CD14-positive monocyte (primary cell): ENCODE results near the gene S1PR4. TPM values are rescaled to one million over a fixed set of nuclear protein-coding genes. Genes with fewer than 3 reads are reported as not detected.

Experiments used
- DNase-seq, 3 donors: peaks; one replicate each; pipeline ENCODE4 v3.0.0-alpha.2; 2011 to 2022
- H2AFZ ChIP-seq: 2 replicates; pipeline ENCODE4 v1.6.0; 2012; ENCODE audit warnings: mild to moderate bottlenecking, low read depth, low read length, inconsistent platforms; ENCODE audit not compliant: insufficient read depth, poor library complexity, severe bottlenecking
- H3K27ac ChIP-seq, 2 donors: 1 replicate in 1 of 2; 2 replicates in 1 of 2; pipeline ENCODE4 v1.5.1; 2012 to 2013; ENCODE audit warnings: low read length in 2 of 2, control low read depth in 1 of 2, inconsistent platforms in 1 of 2, low read depth in 1 of 2, mild to moderate bottlenecking in 1 of 2
- H3K27me3 ChIP-seq, 2 donors: one replicate each; pipeline versions ENCODE4 v1.6.0 to v1.6.1; 2011 to 2013; ENCODE audit warnings: low read length in 2 of 2; ENCODE audit not compliant: control insufficient read depth in 2 of 2, insufficient read depth in 2 of 2
- H3K36me3 ChIP-seq, 2 donors: replicated peaks in 1 of 2; 1 replicate in 1 of 2; 2 replicates in 1 of 2; pipeline versions ENCODE4 v1.5.1 to v1.6.1; 2012 to 2013; ENCODE audit warnings: low read length in 2 of 2, control low read depth in 1 of 2, inconsistent platforms in 1 of 2, mild to moderate bottlenecking in 1 of 2; ENCODE audit not compliant: insufficient read depth in 2 of 2, control insufficient read depth in 1 of 2
- H3K4me1 ChIP-seq, 2 donors: 1 replicate in 1 of 2; 2 replicates in 1 of 2; pipeline versions ENCODE4 v1.5.1 to v1.6.1; 2012 to 2013; ENCODE audit warnings: low read length in 2 of 2, control low read depth in 1 of 2, inconsistent platforms in 1 of 2, mild to moderate bottlenecking in 1 of 2, moderate library complexity in 1 of 2; ENCODE audit not compliant: insufficient read depth in 2 of 2, control insufficient read depth in 1 of 2
- H3K4me2 ChIP-seq: replicated peaks from 2 replicates; pipeline ENCODE3; 2012; ENCODE audit warnings: low read length, moderate library complexity, mild to moderate bottlenecking; ENCODE audit not compliant: poor library complexity, severe bottlenecking; ENCODE audit errors: extremely low read depth
- H3K4me3 ChIP-seq, 3 experiments: fragments of 200-600 bp in 1 of 3; sonication (generic) in 1 of 3; replicated peaks in 1 of 3; 1 replicate in 2 of 3; 2 replicates in 1 of 3; pipeline ENCODE4 v1.5.1; 2011 to 2013; ENCODE audit warnings: low read length in 3 of 3, mild to moderate bottlenecking in 3 of 3, control low read depth in 2 of 3, low read depth in 2 of 3, inconsistent platforms in 1 of 3, moderate library complexity in 1 of 3
- H3K79me2 ChIP-seq: 2 replicates; pipeline ENCODE4 v1.6.0; 2012; ENCODE audit warnings: mild to moderate bottlenecking, control low read depth, inconsistent platforms, low read length, moderate library complexity; ENCODE audit not compliant: insufficient read depth
- H3K9ac ChIP-seq: 2 replicates; pipeline ENCODE4 v1.6.0; 2017; ENCODE audit warnings: low read length, mild to moderate bottlenecking; ENCODE audit not compliant: insufficient read depth, poor library complexity, severe bottlenecking
- H3K9me3 ChIP-seq, 2 donors: replicated peaks in 1 of 2; 1 replicate in 1 of 2; 2 replicates in 1 of 2; pipeline versions ENCODE4 v1.5.1 to v1.6.1; 2012 to 2013; ENCODE audit warnings: low read length in 2 of 2, control low read depth in 1 of 2; ENCODE audit not compliant: control insufficient read depth in 1 of 2, insufficient read depth in 1 of 2
- H4K20me1 ChIP-seq: 2 replicates; pipeline ENCODE4 v1.6.0; 2012; ENCODE audit warnings: mild to moderate bottlenecking, low read length, control low read depth, moderate library complexity; ENCODE audit not compliant: insufficient read depth
- H3K27ac Mint-ChIP-seq, 7 donors: one replicate each; pipeline ENCODE4 v1.8.0; 2020; ENCODE audit warnings: mild to moderate bottlenecking in 7 of 7, mixed read lengths in 7 of 7, moderate library complexity in 6 of 7, inconsistent platforms in 2 of 7
- H3K27me3 Mint-ChIP-seq, 3 donors: one replicate each; pipeline ENCODE4 v1.8.0; 2021 to 2022; ENCODE audit warnings: low read depth in 3 of 3, mild to moderate bottlenecking in 3 of 3, mixed read lengths in 3 of 3, moderate library complexity in 3 of 3, inconsistent platforms in 1 of 3
- H3K36me3 Mint-ChIP-seq, 2 donors: one replicate each; pipeline ENCODE4 v1.8.0; 2020; ENCODE audit warnings: mixed read lengths in 2 of 2, inconsistent platforms in 1 of 2, mild to moderate bottlenecking in 1 of 2
- H3K4me1 Mint-ChIP-seq: one replicate; pipeline ENCODE4 v1.8.0; 2020; ENCODE audit warnings: mild to moderate bottlenecking, mixed read lengths
- H3K4me3 Mint-ChIP-seq, 2 donors: one replicate each; pipeline ENCODE4 v1.8.0; 2020; ENCODE audit warnings: mild to moderate bottlenecking in 2 of 2, mixed read lengths in 2 of 2, moderate library complexity in 1 of 2
- H3K9me3 Mint-ChIP-seq, 7 donors: one replicate each; pipeline ENCODE4 v1.8.0; 2020 to 2022; ENCODE audit warnings: mixed read lengths in 7 of 7, mild to moderate bottlenecking in 6 of 7, moderate library complexity in 6 of 7, inconsistent platforms in 2 of 7
- CTCF ChIP-seq: fragments of 200-600 bp; IDR thresholded peaks from one replicate; pipeline ENCODE4 v1.8.0; 2022; ENCODE audit warnings: antibody characterized with exemption, mild to moderate bottlenecking
- WGBS: methylation state at CpG from one replicate; pipeline ENCODE4 v1.1.5; 2013; ENCODE audit warnings: missing lambda C conversion rate; ENCODE audit not compliant: insufficient coverage; 5-methylcytosine and 5-hydroxymethylcytosine counted together
- intact Hi-C, 2 donors: fragments of 100-400 bp; cut with micrococcal nuclease; formaldehyde crosslinking; loops; one replicate each; pipeline versions ENCODE4 v1.15.0 to v1.15.1; 2023
- polyA plus RNA-seq, 3 donors: library from polyadenylated mRNA; depleted of rRNA in 1 of 3; unstranded in 2 of 3; stranded (reverse) in 1 of 3; fragments of 300-500 nt in 2 of 3; fragments of >200 nt in 1 of 3; fragmentation: Illumina TruSeq in 2 of 3; gene quantifications; 1 replicate in 2 of 3; 2 replicates in 1 of 3; pipeline ENCODE4 v1.2.3, GENCODE V29; 2012 to 2021

The S1PR4 gene
- polyA plus RNA-seq, 3 donors = 28.5 to 131 (median 105) TPM

- DNase-seq = no peak
- peaks cover 39 to 57% of the 10 kb centered on the region in 2 donors for H3K36me3 ChIP-seq
- Mint-ChIP-seq H3K27me3 (no peaks in the 10 kb centered on the region), H3K9me3 (no peaks in the 10 kb centered on the region), H3K27ac (no peak overlapping the region), H3K4me1 (peaks cover 10% of the 10 kb centered on the region), H3K36me3 (peaks cover 34 to 72% of the 10 kb centered on the region in 2 donors), H3K4me3 (no peak overlapping the region)
- peaks cover 16% of the 10 kb centered on the region for H3K79me2 ChIP-seq
- H3K27me3 ChIP-seq = no peaks in the 10 kb centered on the region
- no peak overlapping the region for H3K27ac ChIP-seq
- H3K9ac ChIP-seq = no peak overlapping the region
- no peak overlapping the region for H3K4me2 ChIP-seq
- H3K4me3 ChIP-seq = no peak overlapping the region
- H3K4me1 ChIP-seq = peaks cover 7 to 8% of the 10 kb centered on the region in 2 donors
- no peak for TF ChIP-seq CTCF
- 91% methylated on average over 38 of the region's 42 CpGs for WGBS
- H4K20me1 ChIP-seq = peaks cover 24% of the 10 kb centered on the region
- no peak overlapping the region for H2AFZ ChIP-seq
- no peaks in the 10 kb centered on the region for H3K9me3 ChIP-seq
- intact Hi-C loops = no loop called here
Observed at GRCh38 chr19:3196064-3196932, 17.7 kb downstream of the S1PR4 start.

GRCh38 chr19:3196933-3197205 is 18.3 kb downstream of the S1PR4 start:
- Mint-ChIP-seq H3K27me3 (no peaks in the 10 kb centered on the region), H3K4me1 (peaks cover 8% of the 10 kb centered on the region), H3K36me3 (peaks cover 36 to 73% of the 10 kb centered on the region in 2 donors), H3K27ac (no peak overlapping the region), H3K9me3 (no peaks in the 10 kb centered on the region), H3K4me3 (no peak overlapping the region)
- TF ChIP-seq CTCF = no peak
- no peak for DNase-seq
- Histone ChIP-seq H3K79me2 (peaks cover 10% of the 10 kb centered on the region), H3K4me1 (peaks cover 7 to 8% of the 10 kb centered on the region in 2 donors), H3K4me2 (no peak overlapping the region), H2AFZ (no peak overlapping the region), H4K20me1 (peaks cover 24% of the 10 kb centered on the region), H3K27me3 (no peaks in the 10 kb centered on the region), H3K4me3 (no peak overlapping the region), H3K27ac (no peak overlapping the region), H3K9me3 (no peaks in the 10 kb centered on the region), H3K9ac (no peak overlapping the region), H3K36me3 (peaks cover 44 to 63% of the 10 kb centered on the region in 2 donors)
- WGBS = 98% methylated on average over 14 of the region's 14 CpGs
- intact Hi-C loops = no loop called here
